Activated CD8-positive, alpha-beta T cell treated with anti-CD3 and anti-CD28 coated beads, Interleukin-2, amount 10 ng/mL, durations not matched to agents 7 days and 5 days (primary cell): Measurements from ENCODE around the gene DRAXIN. TPM values are rescaled to one million over a fixed set of nuclear protein-coding genes. Genes with fewer than 3 reads are reported as not detected.

ENCODE experiments used
- ATAC-seq: fragments of 150-1000 bp; cut with Tn5 transposase; one replicate; pipeline ENCODE4 v1.10.0; 2021; ENCODE audit warnings: moderate library complexity
- CTCF ChIA-PET: fragments of 350-600 bp; sonication (Branson Sonifier 250); formaldehyde crosslinking; loops from one replicate; lab custom pipeline; 2021; ENCODE audit warnings: antibody characterized with exemption; lab: Charles Lee
- POLR2A ChIA-PET: fragments of 350-600 bp; sonication (Branson Sonifier 250); formaldehyde crosslinking; loops from one replicate; lab custom pipeline; 2021; ENCODE audit warnings: antibody characterized with exemption; lab: Charles Lee
- DNase-seq: peaks from one replicate; pipeline ENCODE4 v3.0.0-alpha.2; 2020
- H3K27ac Mint-ChIP-seq: one replicate; pipeline ENCODE4 v1.8.0; 2021; ENCODE audit warnings: mild to moderate bottlenecking, mixed read lengths
- H3K27me3 Mint-ChIP-seq: one replicate; pipeline ENCODE4 v1.8.0; 2021; ENCODE audit warnings: low read depth, mixed read lengths
- H3K36me3 Mint-ChIP-seq: one replicate; pipeline ENCODE4 v1.8.0; 2021; ENCODE audit warnings: low read depth, mixed read lengths
- H3K4me1 Mint-ChIP-seq: one replicate; pipeline ENCODE4 v1.8.0; 2021; ENCODE audit warnings: low read depth, mixed read lengths
- H3K4me3 Mint-ChIP-seq: one replicate; pipeline ENCODE4 v1.8.0; 2021; ENCODE audit warnings: mild to moderate bottlenecking, mixed read lengths
- H3K9me3 Mint-ChIP-seq: one replicate; pipeline ENCODE4 v1.8.0; 2022; ENCODE audit warnings: mixed read lengths; ENCODE audit not compliant: insufficient read depth
- total RNA-seq, 2 experiments: library from RNA; stranded (reverse); gene quantifications; one replicate each; pipeline ENCODE4 v1.2.3, GENCODE V29; 2021

Gene DRAXIN
- total RNA-seq, 2 experiments from 2014 or later, result 7.1 to 7.7 TPM

DNA sequence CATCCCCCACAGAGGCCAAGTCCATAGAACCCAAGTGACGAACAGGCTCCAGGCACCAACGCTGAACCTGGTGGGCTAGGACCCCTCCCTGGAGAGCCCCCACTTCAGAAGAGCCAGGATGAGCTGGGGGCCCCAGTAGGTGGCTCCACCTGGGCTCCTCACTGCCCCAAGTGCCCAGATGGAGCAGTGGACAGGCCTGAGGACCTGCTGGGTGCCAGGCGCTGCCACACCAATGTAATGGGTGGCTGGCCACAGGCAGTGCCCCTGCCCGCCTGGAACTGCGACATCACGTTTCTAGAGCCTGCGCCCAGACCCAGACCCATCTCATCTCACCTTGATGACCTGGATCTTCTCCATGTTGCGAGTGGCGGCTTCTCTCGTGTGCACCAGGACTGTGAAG, 16.2 kb upstream of the DRAXIN start:
- ChIA-PET CTCF (interaction anchor here (1.0 to 3.5 kb wide), 2 partner anchors 11 to 44 kb away, joined by 5 to 13 read pairs; no protein-coding TSS in a partner anchor), POLR2A (interaction anchor here (1.5 kb wide), 1 partner anchor 10 kb away, joined by 4 read pairs; no protein-coding TSS in a partner anchor)
- DNase-seq (no peak), ATAC-seq (no peak)
- Mint-ChIP-seq H3K27ac (no peak overlapping the region), H3K4me1 (peaks cover 18% of the 10 kb centered on the region), H3K4me3 (no peak overlapping the region), H3K9me3 (no peaks in the 10 kb centered on the region), H3K36me3 (peaks cover 55% of the 10 kb centered on the region), H3K27me3 (no peaks in the 10 kb centered on the region)

DNA sequence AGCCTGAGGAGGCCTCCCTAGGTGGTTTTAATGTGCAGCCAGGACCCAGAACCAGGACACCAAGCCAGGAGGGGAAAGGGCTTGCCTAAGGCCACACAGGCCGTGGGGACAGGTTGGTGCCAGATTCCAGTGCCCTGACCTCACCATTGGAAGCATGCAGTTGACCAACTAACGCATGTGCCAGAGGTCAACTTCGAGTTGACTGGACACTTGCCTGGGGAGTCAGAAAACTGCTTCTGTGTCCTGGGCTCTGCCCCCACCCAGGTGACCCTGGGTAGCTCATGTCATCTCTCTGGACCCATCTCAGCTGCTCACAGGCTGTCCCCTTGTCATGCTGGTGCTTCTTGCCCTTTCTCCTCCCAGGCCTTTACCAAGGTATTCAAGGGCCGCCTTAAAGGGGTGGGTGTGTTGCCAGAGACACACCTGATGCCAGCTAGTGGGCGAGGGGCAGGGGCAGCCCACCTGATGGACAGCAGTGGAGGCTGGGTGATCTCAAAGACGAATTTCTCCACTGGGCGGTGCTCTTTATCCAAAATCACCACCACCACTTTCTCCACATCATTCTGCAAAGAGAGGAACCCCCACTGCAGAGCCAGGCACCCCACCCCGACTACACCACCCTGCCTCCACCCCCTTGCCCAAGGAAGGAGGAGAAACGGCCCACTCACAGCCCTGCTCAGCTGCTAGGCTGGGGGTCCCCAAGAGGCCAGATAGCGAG, 15.0 kb upstream of the DRAXIN start:
- DNase-seq, result no peak
- Mint-ChIP-seq H3K4me3 (no peak overlapping the region), H3K9me3 (no peaks in the 10 kb centered on the region), H3K36me3 (peaks cover 51% of the 10 kb centered on the region), H3K27me3 (no peaks in the 10 kb centered on the region), H3K4me1 (peaks cover 19% of the 10 kb centered on the region), H3K27ac (no peak overlapping the region)
- ChIA-PET POLR2A (interaction anchor here (0.5 to 1.5 kb wide), 3 partner anchors 12 to 220 kb away, joined by 3 to 5 read pairs (median 4); no protein-coding TSS in a partner anchor), CTCF (interaction anchor here (0.6 to 3.5 kb wide), 4 partner anchors 12 to 43 kb away, joined by 3 to 13 read pairs (median 4); partner anchors contain the start of gene FBXO6)
- ATAC-seq, result no peak

DNA sequence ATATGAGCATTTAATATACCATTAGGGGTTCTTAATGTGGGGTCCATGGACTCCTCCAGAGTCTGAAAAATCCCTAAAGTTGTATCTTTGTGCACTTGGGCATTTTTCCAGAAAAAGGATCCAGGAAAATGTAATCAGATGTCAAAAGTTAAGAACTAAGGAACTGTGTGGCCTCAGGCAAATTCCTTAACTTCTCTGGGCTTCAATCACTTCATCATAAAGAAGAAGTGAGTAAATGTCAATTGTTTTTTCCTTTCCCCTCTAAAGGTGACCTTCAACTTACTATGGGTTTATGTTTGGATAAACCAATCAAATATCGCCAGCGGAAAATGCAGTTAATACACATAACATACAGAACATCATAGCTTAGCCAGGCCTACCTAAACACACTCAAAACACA, 13.1 kb upstream of the DRAXIN start:
- ChIA-PET POLR2A (interaction anchor here (0.7 to 5.7 kb wide), 3 partner anchors 14 to 229 kb away, joined by 3 to 38 read pairs (median 4); partner anchors contain the start of gene FBXO6), CTCF (interaction anchor here (1.4 to 3.5 kb wide), 3 partner anchors 14 to 41 kb away, joined by 3 to 13 read pairs (median 6); partner anchors contain the start of gene FBXO6)
- ATAC-seq (no peak), DNase-seq (no peak)
- Mint-ChIP-seq H3K27ac (no peak overlapping the region), H3K27me3 (peaks cover 4% of the 10 kb centered on the region), H3K4me1 (peaks cover 25% of the 10 kb centered on the region), H3K4me3 (peak overlapping the region; percentile 44), H3K36me3 (peaks cover 42% of the 10 kb centered on the region), H3K9me3 (no peaks in the 10 kb centered on the region)

DNA sequence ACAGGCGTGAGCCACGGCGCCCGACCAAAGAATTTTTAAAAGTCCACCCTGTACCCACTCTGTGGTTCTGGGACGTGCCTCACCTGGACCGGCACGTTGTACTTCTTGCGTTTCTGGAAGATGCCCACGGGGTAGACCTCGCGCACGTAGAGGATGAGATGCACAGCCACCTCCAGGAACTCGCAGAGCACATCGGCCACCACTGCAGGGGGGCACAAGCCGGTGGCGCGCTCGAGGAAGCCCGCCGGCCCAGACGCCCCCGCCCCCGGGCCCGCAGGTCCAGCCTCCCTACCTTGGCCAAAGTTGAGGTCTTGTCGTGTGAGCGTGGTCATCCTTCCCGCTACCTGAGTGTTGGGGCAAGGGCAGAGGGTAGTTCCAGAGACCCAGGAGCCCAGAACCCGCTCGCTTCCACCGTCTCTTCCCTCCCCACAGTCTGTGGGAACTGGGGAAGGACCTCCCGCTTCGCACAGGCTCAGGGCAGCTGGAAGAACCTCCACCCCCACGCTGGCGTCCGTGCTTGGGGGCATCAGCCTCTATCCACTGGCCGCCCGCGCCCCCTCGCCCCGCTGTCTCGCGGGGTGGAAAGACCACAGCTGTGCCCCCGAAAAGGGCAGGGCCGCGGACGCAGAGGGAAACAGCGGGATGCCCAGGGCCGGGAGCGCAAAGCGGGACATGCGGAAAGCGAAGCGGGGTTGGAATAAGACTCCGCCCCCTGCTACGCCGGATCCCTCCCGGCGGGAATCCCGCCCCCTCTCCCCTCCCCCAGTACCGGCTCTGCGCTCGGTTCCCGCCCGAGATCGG, 11.0 kb upstream of the DRAXIN start:
- CTCF ChIA-PET, result interaction anchor here (0.9 to 2.5 kb wide), 7 partner anchors 16 to 158 kb away, joined by 3 to 26 read pairs (median 6); partner anchors contain the start of gene FBXO6
- Mint-ChIP-seq H3K4me3 (peak overlapping the region; percentile 88), H3K9me3 (no peaks in the 10 kb centered on the region), H3K4me1 (peaks cover 25% of the 10 kb centered on the region), H3K27ac (peak overlapping the region; percentile 74), H3K36me3 (peaks cover 27% of the 10 kb centered on the region), H3K27me3 (peaks cover 11% of the 10 kb centered on the region)
- ATAC-seq (peak; percentile 8), DNase-seq (peak; percentile 28)
- POLR2A ChIA-PET, result interaction anchor here (0.7 to 5.7 kb wide), 8 partner anchors 12 to 229 kb away, joined by 3 to 38 read pairs (median 4); partner anchors contain the start of gene FBXO6

DNA sequence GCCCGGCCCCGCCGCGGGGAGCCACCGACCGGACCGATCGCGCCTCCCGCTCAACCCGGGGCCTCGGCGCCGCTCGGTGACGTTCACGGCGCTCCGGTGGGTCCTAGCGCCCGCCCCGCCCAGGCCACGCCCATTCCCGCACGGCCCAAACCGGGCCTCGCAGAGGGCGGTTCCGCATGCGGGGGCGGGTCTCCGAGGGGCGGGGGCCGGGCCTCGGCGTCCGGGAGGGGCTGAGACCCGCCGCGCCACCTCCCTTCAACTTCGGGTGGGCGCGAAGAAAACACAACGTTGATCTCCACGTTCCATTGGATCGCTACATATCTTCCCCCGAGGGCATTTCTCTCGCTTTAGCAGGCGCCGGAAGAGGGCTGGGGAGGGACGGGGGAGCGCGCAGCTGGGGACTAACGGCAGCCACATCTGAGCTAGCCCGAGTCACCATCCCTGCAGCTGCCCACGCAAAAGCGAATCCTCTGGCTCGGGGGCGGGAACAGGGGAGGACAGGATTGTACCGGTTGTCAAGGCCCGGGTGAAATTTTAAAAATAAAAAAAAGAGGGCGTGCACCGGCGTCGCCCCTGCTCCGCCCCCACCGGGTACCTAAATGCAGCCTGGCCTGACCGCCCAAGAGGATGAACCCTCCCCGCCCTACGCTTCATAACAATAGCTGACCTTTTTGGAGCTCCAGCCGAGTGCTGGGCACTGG, 10.3 kb upstream of the DRAXIN start, which contains the start of gene MAD2L2:
TSS of gene MAD2L2 (minus strand) at position 78 of the 701 bp plus-strand sequence. CDS start 547 bp downstream, outside the sequence.
- POLR2A ChIA-PET, result interaction anchor here (0.5 to 5.7 kb wide), 14 partner anchors 9 to 1169 kb away, joined by 3 to 38 read pairs (median 4); partner anchors contain the start of genes CLCN6, EXOSC10, FBXO6 and MTHFR
- Mint-ChIP-seq H3K27me3 (peaks cover 15% of the 10 kb centered on the region), H3K36me3 (peaks cover 20% of the 10 kb centered on the region), H3K4me1 (peaks cover 25% of the 10 kb centered on the region), H3K9me3 (no peaks in the 10 kb centered on the region), H3K4me3 (peak within 1 kb of the TSS; percentile 88), H3K27ac (peak within 1 kb of the TSS; percentile 97)
- DNase-seq, result peak; percentile 94
- CTCF ChIA-PET, result interaction anchor here (0.5 to 2.5 kb wide), 13 partner anchors 14 to 338 kb away, joined by 3 to 26 read pairs (median 4); partner anchors contain the start of genes FBXO6 and MIIP
- peak; percentile 94 for ATAC-seq

DNA sequence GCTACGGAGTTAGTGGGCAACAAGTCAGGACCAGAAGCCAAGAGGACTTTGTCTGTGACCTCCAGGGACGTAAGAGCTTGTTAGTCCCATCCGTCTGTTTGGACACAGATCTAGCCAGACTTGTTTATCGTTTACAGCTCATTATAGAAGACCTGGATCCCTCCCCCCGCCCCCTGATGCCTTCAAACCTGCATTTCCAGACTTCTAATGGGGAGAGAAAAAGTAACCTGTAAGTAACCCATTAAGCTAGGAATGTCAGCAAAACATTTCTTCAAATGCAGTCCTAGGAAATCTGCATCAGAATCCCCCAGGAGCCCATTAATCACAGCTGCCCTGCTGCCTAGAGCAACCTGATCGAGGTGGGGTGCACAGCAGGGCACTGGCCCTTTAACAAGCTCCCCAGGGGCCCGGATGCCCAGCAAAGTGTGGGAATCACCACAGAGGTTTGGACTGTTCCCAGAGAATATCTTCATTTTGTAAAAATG, 9.2 kb upstream of the DRAXIN start:
- Mint-ChIP-seq H3K36me3 (peaks cover 14% of the 10 kb centered on the region), H3K4me3 (peak overlapping the region; percentile 88), H3K9me3 (no peaks in the 10 kb centered on the region), H3K27me3 (peaks cover 16% of the 10 kb centered on the region), H3K4me1 (peaks cover 22% of the 10 kb centered on the region), H3K27ac (peak overlapping the region; percentile 30)
- POLR2A ChIA-PET, result interaction anchor here (0.6 to 5.7 kb wide), 7 partner anchors 8 to 226 kb away, joined by 3 to 38 read pairs (median 7); partner anchors contain the start of gene FBXO6
- ATAC-seq (no peak), DNase-seq (no peak)
- CTCF ChIA-PET, result interaction anchor here (0.8 to 2.5 kb wide), 11 partner anchors 11 to 645 kb away, joined by 3 to 26 read pairs (median 4); partner anchors contain the start of gene FBXO6

DNA sequence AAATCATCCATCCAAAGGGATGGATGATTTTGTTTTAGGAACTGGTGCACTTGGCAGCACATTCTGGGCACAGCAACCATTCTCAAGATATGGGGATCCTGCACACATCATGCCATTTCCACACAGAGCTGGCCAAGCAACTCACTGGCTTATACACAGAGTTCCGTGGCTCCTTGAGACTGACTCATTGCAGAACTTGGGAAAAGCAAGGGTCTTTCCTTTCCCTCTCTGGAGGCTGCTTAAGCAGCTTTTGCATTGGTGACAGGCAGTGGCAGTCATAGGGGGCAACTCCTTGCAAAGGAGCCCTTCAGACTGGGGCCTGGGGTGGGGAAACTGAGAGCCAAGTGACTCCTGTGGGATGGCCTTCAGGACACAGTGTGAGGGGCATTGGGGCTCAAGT, 8.7 kb upstream of the DRAXIN start:
- Mint-ChIP-seq H3K4me1 (peaks cover 22% of the 10 kb centered on the region), H3K36me3 (peaks cover 13% of the 10 kb centered on the region), H3K9me3 (no peaks in the 10 kb centered on the region), H3K4me3 (no peak overlapping the region), H3K27ac (no peak overlapping the region), H3K27me3 (peaks cover 19% of the 10 kb centered on the region)
- POLR2A ChIA-PET, result interaction anchor here (0.6 to 5.7 kb wide), 5 partner anchors 7 to 225 kb away, joined by 3 to 38 read pairs (median 6); partner anchors contain the start of gene FBXO6
- DNase-seq (no peak), ATAC-seq (no peak)
- CTCF ChIA-PET, result interaction anchor here (1.5 to 2.5 kb wide), 6 partner anchors 13 to 66 kb away, joined by 3 to 26 read pairs (median 8); partner anchors contain the start of gene FBXO6

DNA sequence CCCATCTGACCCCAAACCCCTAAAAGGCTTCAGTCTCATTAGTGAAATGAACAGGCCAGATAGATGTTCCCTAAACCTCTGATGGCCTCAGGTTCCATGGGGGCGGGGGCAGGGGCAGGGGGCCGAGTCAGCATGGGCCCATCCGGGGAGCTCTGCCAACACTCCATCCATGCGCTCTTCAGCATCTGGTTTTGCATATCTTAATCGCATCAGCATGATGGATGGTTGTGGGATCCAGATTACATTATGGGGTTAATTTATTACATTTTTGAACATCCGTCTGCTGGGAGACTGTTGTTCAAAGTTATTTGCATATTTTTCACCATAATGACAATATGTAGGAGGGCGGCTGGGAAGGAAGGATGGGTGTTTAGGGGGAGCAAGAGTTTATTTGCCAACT, 7.4 kb upstream of the DRAXIN start:
- ATAC-seq (no peak), DNase-seq (no peak)
- ChIA-PET POLR2A (no interaction called here), CTCF (interaction anchor here (2.3 kb wide), 1 partner anchor 19 kb away, joined by 10 read pairs; the partner anchor contains the start of gene FBXO6)
- peaks cover 7% of the 10 kb centered on the region for H3K36me3 Mint-ChIP-seq
- H3K27ac Mint-ChIP-seq, result no peak overlapping the region
- no peaks in the 10 kb centered on the region for H3K9me3 Mint-ChIP-seq
- peaks cover 27% of the 10 kb centered on the region for H3K27me3 Mint-ChIP-seq
- H3K4me3 Mint-ChIP-seq, result no peak overlapping the region
- H3K4me1 Mint-ChIP-seq, result peaks cover 16% of the 10 kb centered on the region

DNA sequence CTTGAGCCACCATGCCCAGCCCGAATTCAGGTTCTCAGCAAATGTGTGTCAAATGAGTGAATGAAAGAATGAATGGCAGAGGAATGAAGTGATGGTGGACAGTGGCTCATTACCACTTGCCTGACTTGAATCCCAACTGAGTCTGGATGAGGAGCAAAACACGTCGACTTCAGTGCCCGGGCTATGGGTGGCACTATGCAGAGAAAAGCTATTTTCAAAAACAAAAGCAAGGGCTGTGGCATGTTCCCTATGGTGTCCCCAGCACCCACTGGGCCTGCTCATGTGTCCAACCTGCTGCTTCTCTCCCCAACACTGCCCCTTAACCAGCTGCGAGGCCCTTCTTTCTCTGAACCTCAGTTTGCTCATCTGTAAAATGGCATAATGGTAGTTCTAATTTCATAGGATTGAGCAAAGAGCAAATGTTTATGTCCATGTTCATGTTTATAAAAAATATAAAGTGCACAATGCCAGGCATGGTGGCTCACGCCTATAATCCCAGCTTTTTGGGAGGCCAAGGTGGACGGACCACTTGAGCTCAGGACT, 6.2 kb upstream of the DRAXIN start:
- no peak for DNase-seq
- Mint-ChIP-seq H3K4me1 (peaks cover 14% of the 10 kb centered on the region), H3K36me3 (no peaks in the 10 kb centered on the region), H3K9me3 (no peaks in the 10 kb centered on the region), H3K27me3 (peaks cover 35% of the 10 kb centered on the region), H3K27ac (no peak overlapping the region), H3K4me3 (no peak overlapping the region)
- ChIA-PET CTCF (interaction anchor here (2.3 to 3.8 kb wide), 2 partner anchors 21 to 34 kb away, joined by 10 read pairs; partner anchors contain the start of gene FBXO6), POLR2A (interaction anchor here (1.4 kb wide), 1 partner anchor 23 kb away, joined by 3 read pairs; no protein-coding TSS in a partner anchor)
- no peak for ATAC-seq

DNA sequence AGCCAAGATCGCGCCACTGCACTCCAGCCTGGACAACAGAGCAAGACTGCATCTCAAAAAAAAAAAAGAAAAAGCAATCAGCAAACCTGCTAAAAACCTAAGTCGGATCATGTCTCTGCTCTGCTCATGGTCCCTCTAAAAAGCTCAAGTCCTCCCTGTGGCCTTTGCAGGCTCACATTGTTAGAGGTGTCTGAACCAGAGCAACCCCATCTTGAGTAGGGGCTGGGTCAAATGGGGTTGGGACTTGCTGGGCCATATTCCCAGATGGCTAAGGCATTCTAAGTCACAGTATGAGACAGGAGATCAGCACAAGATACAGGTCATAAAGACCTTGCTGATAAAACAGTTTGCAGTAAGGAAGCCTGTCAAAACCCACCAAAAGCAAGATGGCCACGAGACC, 3.0 kb upstream of the DRAXIN start:
- Mint-ChIP-seq H3K4me3 (no peak overlapping the region), H3K36me3 (peaks cover 1% of the 10 kb centered on the region), H3K27ac (no peak overlapping the region), H3K9me3 (no peaks in the 10 kb centered on the region), H3K27me3 (peaks cover 48% of the 10 kb centered on the region), H3K4me1 (peaks cover 29% of the 10 kb centered on the region)
- ATAC-seq, result no peak
- DNase-seq, result no peak
- CTCF ChIA-PET, result interaction anchor here (3.8 kb wide), 1 partner anchor 31 kb away, joined by 10 read pairs; no protein-coding TSS in a partner anchor
- POLR2A ChIA-PET, result no interaction called here
